BE2C (cell line): ENCODE results near the gene SLC13A3.

Experiments used
- DNase-seq: peaks from one replicate; pipeline ENCODE4 v3.0.0-alpha.2; 2020
- H3K27me3 ChIP-seq: fragments of 250-450 bp; sonication (Bioruptor Pico); 2 replicates; pipeline ENCODE4 v1.5.1; 2020; ENCODE audit warnings: mild to moderate bottlenecking
- H3K36me3 ChIP-seq: fragments of 250-450 bp; sonication (Bioruptor Pico); 2 replicates; pipeline ENCODE4 v1.5.1; 2020; ENCODE audit warnings: mild to moderate bottlenecking
- H3K4me1 ChIP-seq: fragments of 250-450 bp; sonication (Bioruptor Pico); 2 replicates; pipeline ENCODE4 v1.5.1; 2020
- H3K4me3 ChIP-seq: 2 replicates; pipeline ENCODE4 v1.5.1; 2011; ENCODE audit warnings: low read depth, low read length
- H3K9me3 ChIP-seq: fragments of 250-450 bp; sonication (Bioruptor Pico); 2 replicates; pipeline ENCODE4 v1.5.1; 2020
- TF ChIP-seq, protein P1 (sequence below): IDR thresholded peaks from 2 replicates; pipeline ENCODE4 v1.5.1; 2012; ENCODE audit warnings: mild to moderate bottlenecking, low read depth, low read length

The SLC13A3 gene

DNA sequence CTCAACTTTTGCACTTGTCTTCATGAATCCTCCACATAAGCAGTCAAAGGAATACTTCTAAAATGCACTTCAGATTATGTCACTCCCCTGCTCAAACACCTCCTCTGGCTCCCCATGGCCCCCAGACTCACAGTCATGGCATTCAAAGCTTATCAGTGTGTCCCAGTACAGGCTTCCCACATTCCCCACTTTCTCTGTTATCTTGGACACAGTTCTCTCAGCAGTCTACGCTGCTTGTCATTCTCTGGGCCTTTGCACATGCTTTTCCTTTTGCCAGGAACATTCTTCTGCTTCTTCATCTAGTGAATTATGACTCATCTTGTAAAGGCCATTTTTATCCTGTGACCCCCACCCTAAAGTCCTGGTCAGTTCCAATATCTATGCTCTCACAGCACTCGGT, 31.8 kb downstream of the SLC13A3 start:
- no peaks in the 10 kb centered on the region for H3K4me1 ChIP-seq
- no peaks in the 10 kb centered on the region for H3K36me3 ChIP-seq
- no peak overlapping the region for H3K4me3 ChIP-seq
- DNase-seq = no peak
- TF ChIP-seq, protein P1, sequence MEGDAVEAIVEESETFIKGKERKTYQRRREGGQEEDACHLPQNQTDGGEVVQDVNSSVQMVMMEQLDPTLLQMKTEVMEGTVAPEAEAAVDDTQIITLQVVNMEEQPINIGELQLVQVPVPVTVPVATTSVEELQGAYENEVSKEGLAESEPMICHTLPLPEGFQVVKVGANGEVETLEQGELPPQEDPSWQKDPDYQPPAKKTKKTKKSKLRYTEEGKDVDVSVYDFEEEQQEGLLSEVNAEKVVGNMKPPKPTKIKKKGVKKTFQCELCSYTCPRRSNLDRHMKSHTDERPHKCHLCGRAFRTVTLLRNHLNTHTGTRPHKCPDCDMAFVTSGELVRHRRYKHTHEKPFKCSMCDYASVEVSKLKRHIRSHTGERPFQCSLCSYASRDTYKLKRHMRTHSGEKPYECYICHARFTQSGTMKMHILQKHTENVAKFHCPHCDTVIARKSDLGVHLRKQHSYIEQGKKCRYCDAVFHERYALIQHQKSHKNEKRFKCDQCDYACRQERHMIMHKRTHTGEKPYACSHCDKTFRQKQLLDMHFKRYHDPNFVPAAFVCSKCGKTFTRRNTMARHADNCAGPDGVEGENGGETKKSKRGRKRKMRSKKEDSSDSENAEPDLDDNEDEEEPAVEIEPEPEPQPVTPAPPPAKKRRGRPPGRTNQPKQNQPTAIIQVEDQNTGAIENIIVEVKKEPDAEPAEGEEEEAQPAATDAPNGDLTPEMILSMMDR = no peak
- no peaks in the 10 kb centered on the region for H3K9me3 ChIP-seq
- no peaks in the 10 kb centered on the region; the same call in 1 of the 2 replicates for H3K27me3 ChIP-seq

DNA sequence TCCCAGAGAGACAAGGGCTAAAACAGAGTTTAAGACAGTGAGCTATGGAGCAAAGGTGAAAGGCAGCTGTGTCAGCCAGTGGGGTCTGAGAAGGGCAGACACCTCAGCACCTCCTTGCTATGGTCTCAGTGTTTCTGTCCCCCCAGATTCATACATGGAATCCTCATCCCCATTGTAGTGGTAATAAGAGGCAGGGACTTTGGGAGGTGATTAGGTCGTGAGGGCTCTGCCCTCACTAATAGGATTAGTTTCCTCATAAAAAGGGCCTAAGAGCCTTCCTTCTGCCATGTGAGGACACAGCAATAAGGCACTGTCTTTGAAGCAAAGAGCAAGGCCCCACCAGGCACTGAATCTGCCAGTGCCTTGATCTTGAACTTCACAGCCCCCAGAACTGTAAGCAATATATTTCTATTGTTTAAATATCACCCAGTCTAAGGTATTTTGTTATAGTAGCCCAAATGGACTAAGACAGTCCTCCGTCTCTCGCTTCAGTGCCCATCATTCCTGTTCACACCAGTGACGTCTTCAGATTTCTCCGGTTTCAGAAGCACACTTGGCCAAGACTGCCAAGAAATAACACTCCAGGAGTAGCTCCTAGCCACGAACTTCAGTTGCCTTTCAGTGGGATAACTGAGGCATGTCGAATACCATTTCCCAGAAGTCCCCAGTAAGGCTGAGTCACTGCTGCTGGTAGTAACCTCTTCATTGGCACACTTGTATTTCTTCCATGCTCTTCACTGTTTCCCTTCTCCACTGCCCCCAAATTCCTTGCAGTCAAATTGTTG, 32.8 kb downstream of the SLC13A3 start:
- H3K36me3 ChIP-seq = no peaks in the 10 kb centered on the region
- H3K9me3 ChIP-seq = no peaks in the 10 kb centered on the region
- H3K4me1 ChIP-seq = no peaks in the 10 kb centered on the region
- TF ChIP-seq, protein P1 = no peak
- H3K4me3 ChIP-seq = no peak overlapping the region
- no peak for DNase-seq
- no peaks in the 10 kb centered on the region; the same call in 1 of the 2 replicates for H3K27me3 ChIP-seq

DNA sequence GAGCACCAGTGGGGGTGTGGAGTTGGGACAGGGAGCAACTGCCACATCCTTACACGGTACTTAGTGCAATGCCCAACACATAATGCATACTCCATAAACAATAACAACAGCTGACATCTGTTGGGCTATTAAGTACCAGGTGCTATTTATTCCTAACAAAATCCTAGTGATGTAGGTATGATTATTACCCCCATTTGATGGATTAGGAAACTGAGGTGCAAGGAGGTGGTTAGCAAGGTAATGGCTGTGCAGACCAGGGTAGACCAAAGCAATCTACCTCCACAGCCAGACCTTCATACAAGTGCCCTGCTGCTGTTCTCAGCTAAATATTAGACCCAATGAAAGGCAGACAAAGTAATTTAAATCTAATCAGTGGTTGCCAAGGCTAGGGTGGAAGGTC, 36.8 kb downstream of the SLC13A3 start:
- Histone ChIP-seq H3K9me3 (no peaks in the 10 kb centered on the region), H3K27me3 (peaks cover 9% of the 10 kb centered on the region), H3K4me1 (no peaks in the 10 kb centered on the region), H3K36me3 (no peaks in the 10 kb centered on the region), H3K4me3 (no peak overlapping the region)
- TF ChIP-seq, protein P1 = no peak
- no peak for DNase-seq

DNA sequence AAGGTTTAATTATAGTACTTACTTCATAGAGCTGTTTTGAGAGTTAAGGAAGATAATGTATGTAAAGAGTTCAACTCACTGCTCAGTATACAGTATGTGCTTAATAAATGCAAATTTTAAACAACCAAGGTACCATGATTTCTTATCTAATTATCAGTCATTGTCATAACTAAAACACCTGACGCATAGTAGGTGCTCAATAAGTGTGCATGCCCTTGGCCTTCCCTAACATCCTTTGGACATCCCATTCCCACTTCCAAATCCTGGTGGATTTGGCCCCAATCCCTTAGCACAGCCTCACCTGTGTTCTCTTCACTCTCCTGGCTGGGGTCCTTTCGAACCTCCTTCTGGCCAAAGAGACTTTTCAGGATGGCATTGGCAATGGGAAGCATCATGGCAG, 41.1 kb downstream of the SLC13A3 start:
- H3K27me3 ChIP-seq = peaks cover 30% of the 10 kb centered on the region
- no peaks in the 10 kb centered on the region for H3K36me3 ChIP-seq
- no peak overlapping the region for H3K4me3 ChIP-seq
- TF ChIP-seq, protein P1 = no peak
- DNase-seq = no peak
- no peaks in the 10 kb centered on the region for H3K9me3 ChIP-seq
- no peaks in the 10 kb centered on the region for H3K4me1 ChIP-seq

DNA sequence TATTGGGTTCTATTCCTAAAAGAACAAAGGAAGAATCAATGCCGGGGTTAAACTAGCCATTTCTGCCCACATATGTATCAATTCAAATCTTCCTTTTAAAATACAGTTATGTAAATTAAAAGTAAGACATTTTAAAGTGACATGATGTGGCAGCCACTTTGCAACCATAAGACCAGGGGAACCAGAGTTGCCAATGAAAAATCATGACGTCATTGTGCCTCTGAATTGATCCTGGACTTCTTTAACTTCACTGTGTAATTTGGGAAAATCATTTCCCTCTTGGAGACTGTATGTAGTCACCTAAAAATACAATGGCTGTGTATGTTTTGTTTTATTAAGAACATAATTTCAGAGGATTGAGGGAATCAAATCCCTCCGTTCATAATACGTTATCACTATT, 42.2 kb downstream of the SLC13A3 start:
- Histone ChIP-seq H3K4me1 (no peaks in the 10 kb centered on the region), H3K27me3 (peaks cover 30% of the 10 kb centered on the region), H3K4me3 (no peak overlapping the region), H3K36me3 (no peaks in the 10 kb centered on the region), H3K9me3 (no peaks in the 10 kb centered on the region)
- TF ChIP-seq, protein P1 = no peak
- no peak for DNase-seq

DNA sequence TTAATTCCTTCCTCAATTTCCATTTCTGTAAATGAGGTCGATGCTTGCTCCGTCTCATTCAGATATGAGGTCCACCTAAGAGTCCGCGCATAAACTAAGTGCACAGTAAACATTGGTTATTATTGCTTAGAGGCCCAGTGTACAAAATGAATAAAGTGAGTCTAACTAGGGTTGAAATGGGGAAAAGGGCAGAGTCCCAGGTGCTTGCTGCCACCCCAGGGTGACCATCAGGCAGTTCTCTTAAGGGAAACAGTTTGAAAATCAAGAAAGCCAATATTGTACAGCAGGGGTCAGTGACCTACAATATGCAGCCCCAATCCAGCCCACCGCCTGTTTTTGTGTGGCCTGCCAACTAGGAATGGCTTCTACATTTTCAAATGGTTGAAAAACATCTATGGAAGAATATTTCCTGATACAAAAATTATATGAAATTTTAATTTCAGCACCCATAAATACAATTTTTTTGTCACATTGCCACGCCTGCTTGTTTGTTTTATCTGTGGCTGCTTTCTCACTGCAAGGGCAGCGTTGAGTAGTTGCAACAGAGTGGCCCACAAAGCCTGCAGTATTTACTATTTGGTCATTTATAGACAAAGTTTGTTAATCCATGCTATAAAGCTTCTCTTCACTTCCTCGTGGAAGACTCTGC, 43.3 kb downstream of the SLC13A3 start:
- no peaks in the 10 kb centered on the region for H3K9me3 ChIP-seq
- no peaks in the 10 kb centered on the region for H3K36me3 ChIP-seq
- no peak for DNase-seq
- TF ChIP-seq, protein P1 = no peak
- H3K4me1 ChIP-seq = no peaks in the 10 kb centered on the region
- no peak overlapping the region for H3K4me3 ChIP-seq
- H3K27me3 ChIP-seq = peaks cover 30% of the 10 kb centered on the region
